Aorta (tissue), 5 donors: ENCODE data around the gene ZNF550. TPM values are rescaled to one million over a fixed set of nuclear protein-coding genes. Genes with fewer than 3 reads are reported as not detected.

Experiments
- ATAC-seq: fragments of 200-7000 bp; cut with Tn5 transposase; one replicate; pipeline ENCODE4 v1.9.1; 2022; ENCODE audit warnings: moderate library complexity; ENCODE audit not compliant: low FRiP score
- DNase-seq, 2 donors: peaks; one replicate each; pipeline ENCODE4 v3.0.0-alpha.2; 2020
- H3K27ac ChIP-seq, 2 donors: one replicate each; pipeline ENCODE4 v1.5.1; 2013; ENCODE audit warnings: low read length in 2 of 2, mild to moderate bottlenecking in 2 of 2, moderate library complexity in 2 of 2, control low read depth in 1 of 2, inconsistent platforms in 1 of 2, low read depth in 1 of 2
- H3K27me3 ChIP-seq, 2 donors: one replicate each; pipeline ENCODE4 v1.6.1; 2013; ENCODE audit warnings: control low read depth in 1 of 2, low read length in 1 of 2, mild to moderate bottlenecking in 1 of 2, moderate library complexity in 1 of 2; ENCODE audit not compliant: insufficient read depth in 2 of 2, control insufficient read depth in 1 of 2
- H3K36me3 ChIP-seq, 2 donors: one replicate each; pipeline ENCODE4 v1.6.1; 2013; ENCODE audit warnings: control low read depth in 1 of 2, low read length in 1 of 2, mild to moderate bottlenecking in 1 of 2; ENCODE audit not compliant: insufficient read depth in 2 of 2, control insufficient read depth in 1 of 2
- H3K4me1 ChIP-seq, 2 donors: one replicate each; pipeline ENCODE4 v1.6.1; 2013; ENCODE audit warnings: low read length in 2 of 2, control low read depth in 1 of 2, mild to moderate bottlenecking in 1 of 2, moderate library complexity in 1 of 2; ENCODE audit not compliant: insufficient read depth in 2 of 2, control insufficient read depth in 1 of 2
- H3K4me3 ChIP-seq, 2 donors: one replicate each; pipeline ENCODE4 v1.5.1; 2013; ENCODE audit warnings: low read length in 2 of 2, control low read depth in 1 of 2, mild to moderate bottlenecking in 1 of 2
- H3K9me3 ChIP-seq: one replicate; pipeline ENCODE4 v1.6.1; 2013; ENCODE audit warnings: mild to moderate bottlenecking, low read length; ENCODE audit not compliant: control insufficient read depth
- WGBS, 2 donors: extraction: QIAGEN DNeasy Blood & Tissue Kit; methylation state at CpG; one replicate each; pipeline ENCODE4 v1.1.7; 2013; 5-methylcytosine and 5-hydroxymethylcytosine counted together
- intact Hi-C, 2 donors: fragments of 100-400 bp; cut with DNase I; formaldehyde crosslinking; loops; one replicate each; pipeline versions ENCODE4 v1.14.2 to v1.15.0; 2022
- polyA plus RNA-seq, 2 donors: library from polyadenylated mRNA; stranded (reverse); fragments of 200-250 nt; gene quantifications; one replicate each; pipeline ENCODE4 v1.2.3, GENCODE V29; 2013
- total RNA-seq, 2 donors: library from RNA; stranded (reverse); fragmentation: NEBNext Ultra II Directional; extraction: Animal tissue kit (Norgen Biotek cat#: 25700); gene quantifications; one replicate each; pipeline ENCODE4 v1.2.1, GENCODE V29; 2021
- donor health status: healthy with polysubstance abuse.
- donor health status: Bipolar disorder and iron deficiency.
- donor health status: DM: no; HTN: no; CAD: no.
- donor health status: DM: no; HTN: no; CAD: no.
- donor health status: DM: yes; HTN: yes; CAD: no.

ZNF550 gene
- total and polyA plus RNA-seq, 4 donors: 2.4 to 8.9 (median 4.1) TPM

GRCh38 chr19:57578487-57579205 is 19.0 kb upstream of the ZNF550 start, which contains the start of gene ZNF416:
Gene ZNF416, minus strand, starts transcription at chr19:57578911. Its CDS starts 207 bp downstream, at chr19:57578704.
- DNase-seq (peak; percentile 97 to 98), ATAC-seq (peak; percentile 98)
- no peaks in the 10 kb centered on the region for H3K27me3 ChIP-seq
- peaks cover 20% of the 10 kb centered on the region for H3K9me3 ChIP-seq
- H3K4me1 ChIP-seq: no peaks in the 10 kb centered on the region
- intact Hi-C loops: no loop called here
- 1% methylated on average over 62 of the region's 62 CpGs for WGBS, 2 donors
- peak within 1 kb of the TSS; percentile 83 to 92 for H3K4me3 ChIP-seq
- H3K27ac ChIP-seq: no peak within 1 kb of the TSS
- peaks cover 10 to 15% of the 10 kb centered on the region in 2 donors for H3K36me3 ChIP-seq

- ATAC-seq (no peak), DNase-seq (no peak)
- no peaks in the 10 kb centered on the region for H3K27me3 ChIP-seq
- H3K27ac ChIP-seq: no peak overlapping the region
- no peaks in the 10 kb centered on the region for H3K4me1 ChIP-seq
- intact Hi-C loops: no loop called here
- peaks cover 24 to 30% of the 10 kb centered on the region in 2 donors for H3K36me3 ChIP-seq
- peaks cover 39% of the 10 kb centered on the region for H3K9me3 ChIP-seq
- no peak overlapping the region for H3K4me3 ChIP-seq
These were observed 17.0 kb upstream of the ZNF550 start for GRCh38 chr19:57576661-57577060.

GRCh38 chr19:57572415-57572947 is 12.8 kb upstream of the ZNF550 start:
- Histone ChIP-seq H3K9me3 (peaks cover 67% of the 10 kb centered on the region), H3K27ac (no peak overlapping the region), H3K4me1 (no peaks in the 10 kb centered on the region), H3K36me3 (peaks cover 24 to 32% of the 10 kb centered on the region in 2 donors), H3K4me3 (no peak overlapping the region), H3K27me3 (no peaks in the 10 kb centered on the region)
- WGBS, 2 donors: 98 to 99% methylated on average over 3 of the region's 3 CpGs
- DNase-seq (no peak), ATAC-seq (no peak)
- intact Hi-C loops: no loop called here

GRCh38 chr19:57570707-57571106 is 11.0 kb upstream of the ZNF550 start:
- no peaks in the 10 kb centered on the region for H3K27me3 ChIP-seq
- DNase-seq (no peak), ATAC-seq (no peak)
- H3K4me1 ChIP-seq: no peaks in the 10 kb centered on the region
- H3K36me3 ChIP-seq: peaks cover 21 to 30% of the 10 kb centered on the region in 2 donors
- H3K27ac ChIP-seq: no peak overlapping the region
- peaks cover 64% of the 10 kb centered on the region for H3K9me3 ChIP-seq
- intact Hi-C loops: no loop called here
- no peak overlapping the region for H3K4me3 ChIP-seq

- intact Hi-C loops: no loop called here
- WGBS, 2 donors: 57 to 65% methylated on average over 7 of the region's 7 CpGs
- H3K36me3 ChIP-seq: peaks cover 0 to under 1% of the 10 kb centered on the region in 2 donors
- no peak for ATAC-seq
- no peak overlapping the region for H3K4me3 ChIP-seq
- no peak for DNase-seq
- no peaks in the 10 kb centered on the region for H3K27me3 ChIP-seq
- no peak overlapping the region for H3K27ac ChIP-seq
- H3K4me1 ChIP-seq: no peaks in the 10 kb centered on the region
- peaks cover 41% of the 10 kb centered on the region for H3K9me3 ChIP-seq
These were observed 7.0 kb upstream of the ZNF550 start for GRCh38 chr19:57566396-57567265.

GRCh38 chr19:57563547-57563946 is 3.9 kb upstream of the ZNF550 start:
- H3K27ac ChIP-seq: no peak overlapping the region
- no peaks in the 10 kb centered on the region for H3K27me3 ChIP-seq
- no peaks in the 10 kb centered on the region for H3K36me3 ChIP-seq
- DNase-seq: no peak
- H3K4me1 ChIP-seq: peaks cover 0 to 2% of the 10 kb centered on the region in 2 donors
- no peak for ATAC-seq
- intact Hi-C loops: no loop called here
- 57 to 68% methylated on average over 1 of the region's 1 CpG for WGBS, 2 donors
- H3K4me3 ChIP-seq: no peak overlapping the region
- peaks cover 19% of the 10 kb centered on the region for H3K9me3 ChIP-seq

DNA sequence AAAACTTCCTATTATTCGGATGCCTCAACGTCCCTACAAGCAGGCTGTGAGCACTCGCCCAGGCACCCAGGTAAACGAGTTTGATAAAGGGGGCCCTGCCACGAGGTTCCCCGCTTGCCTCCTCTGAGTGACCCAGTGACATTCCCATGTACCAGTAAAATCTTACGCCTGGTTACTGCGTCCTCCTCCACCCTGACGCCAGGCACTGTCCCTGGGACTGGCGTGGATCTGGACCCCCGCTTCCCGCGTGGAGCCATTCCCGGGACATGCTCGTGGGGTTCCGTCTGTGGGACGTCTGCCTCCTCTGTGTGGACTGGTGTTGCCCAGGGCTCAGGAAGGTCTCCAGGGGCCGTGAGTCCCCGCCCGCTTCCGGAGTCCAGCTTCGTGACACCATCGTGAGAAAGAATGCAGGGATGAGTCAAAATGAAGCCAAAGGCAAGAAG is 407 bp upstream of the ZNF550 start:
- peak; percentile 49 for ATAC-seq
- peaks cover 0 to 2% of the 10 kb centered on the region in 2 donors for H3K4me1 ChIP-seq
- intact Hi-C loops: no loop called here
- H3K36me3 ChIP-seq: peaks cover 0 to 3% of the 10 kb centered on the region in 2 donors
- H3K9me3 ChIP-seq: peaks cover 11% of the 10 kb centered on the region
- no peaks in the 10 kb centered on the region for H3K27me3 ChIP-seq
- peak; percentile 46 to 80 for DNase-seq
- 16 to 20% methylated on average over 23 of the region's 23 CpGs for WGBS, 2 donors
- no peak overlapping the region for H3K27ac ChIP-seq
- peak overlapping the region; percentile 5 to 87 for H3K4me3 ChIP-seq

- Histone ChIP-seq H3K9me3 (peaks cover 15% of the 10 kb centered on the region), H3K4me3 (peak overlapping the region; percentile 8 to 87), H3K36me3 (peaks cover 0 to 10% of the 10 kb centered on the region in 2 donors), H3K4me1 (peaks cover 0 to 2% of the 10 kb centered on the region in 2 donors), H3K27ac (no peak overlapping the region), H3K27me3 (no peaks in the 10 kb centered on the region)
- DNase-seq: no peak
- ATAC-seq: no peak
- WGBS, 2 donors: 0% methylated on average over 22 of the region's 22 CpGs
- intact Hi-C loops: no loop called here
These were observed 657 bp downstream of the ZNF550 start for GRCh38 chr19:57559008-57559403.
